Measurements from ENCODE around the gene NECAB2. TPM values are rescaled to one million over a fixed set of nuclear protein-coding genes. Genes with fewer than 3 reads are reported as not detected.

NECAB2 gene
- total and polyA plus RNA-seq, 8 donors: 0.46 to 11.2 (median 1.7) TPM; not detected in 3

- TF ChIP-seq POLR2AphosphoS5 (IDR thresholded peaks at IDR 0.05) (no peak), CTCF (IDR thresholded peaks at IDR 0.05) (no peak), POLR2A (IDR thresholded peaks at IDR 0.05) (no peak), EP300 (IDR thresholded peaks at IDR 0.05) (no peak)
- H3K36me3 ChIP-seq: peaks cover 38 to 69% (median 65%) of the 10 kb centered on the region in 4 donors
- H3K27me3 ChIP-seq: no peaks in the 10 kb centered on the region
- H3K4me1 ChIP-seq: peaks cover 5 to 29% (median 20%) of the 10 kb centered on the region in 4 donors
- no peaks in the 10 kb centered on the region for H3K9me3 ChIP-seq
- DNase-seq: no peak
- WGBS, 5 donors: 79 to 83% (median 81%) methylated on average over 20 to 21 of the region's 21 CpGs
- H3K4me3 ChIP-seq: no peak overlapping the region
- no peak overlapping the region for H3K27ac ChIP-seq
- intact Hi-C loops (cut with DNase I; ENCODE audit: low total_unique reads): no loop called here
These were observed 9.0 kb upstream of the NECAB2 start for GRCh38 chr16:83958846-83959565.

- 79 to 87% (median 84%) methylated on average over 12 of the region's 12 CpGs for WGBS, 5 donors
These were observed 8.2 kb upstream of the NECAB2 start for GRCh38 chr16:83959656-83960434.

GRCh38 chr16:83960521-83961249, 7.4 kb upstream of the NECAB2 start:
- WGBS, 5 donors: 90 to 95% (median 93%) methylated on average over 25 to 29 of the region's 29 CpGs
- Histone ChIP-seq H3K4me3 (no peak overlapping the region), H3K4me1 (peaks cover 0 to 12% (median 6%) of the 10 kb centered on the region in 4 donors), H3K27ac (no peak overlapping the region), H3K36me3 (peaks cover 44 to 85% (median 82%) of the 10 kb centered on the region in 4 donors), H3K27me3 (no peaks in the 10 kb centered on the region), H3K9me3 (no peaks in the 10 kb centered on the region)
- TF ChIP-seq POLR2A (IDR thresholded peaks at IDR 0.05) (no peak), EP300 (IDR thresholded peaks at IDR 0.05) (no peak), CTCF (IDR thresholded peaks at IDR 0.05) (no peak), POLR2AphosphoS5 (IDR thresholded peaks at IDR 0.05) (no peak)
- intact Hi-C loops (cut with DNase I; ENCODE audit: low total_unique reads): no loop called here
- DNase-seq: no peak

More at GRCh38 chr16:83959656-83960434, 8.2 kb upstream of the NECAB2 start:
- Histone ChIP-seq H3K4me3 (no peak overlapping the region), H3K36me3 (peaks cover 38 to 77% (median 73%) of the 10 kb centered on the region in 4 donors), H3K4me1 (peaks cover 0 to 21% (median 13%) of the 10 kb centered on the region in 4 donors), H3K27me3 (no peaks in the 10 kb centered on the region), H3K9me3 (no peaks in the 10 kb centered on the region), H3K27ac (no peak overlapping the region)
- no peak for DNase-seq
- TF ChIP-seq EP300 (IDR thresholded peaks at IDR 0.05): no peak
- no peak for TF ChIP-seq POLR2A (IDR thresholded peaks at IDR 0.05)
- TF ChIP-seq CTCF (IDR thresholded peaks at IDR 0.05): no peak
- no peak for TF ChIP-seq POLR2AphosphoS5 (IDR thresholded peaks at IDR 0.05)
- intact Hi-C loops (cut with DNase I; ENCODE audit: low total_unique reads): no loop called here

- DNase-seq: no peak
- peaks cover 0 to 5% (median 2%) of the 10 kb centered on the region in 4 donors for H3K4me1 ChIP-seq
- TF ChIP-seq EP300 (IDR thresholded peaks at IDR 0.05) (no peak), POLR2A (IDR thresholded peaks at IDR 0.05) (no peak), CTCF (IDR thresholded peaks at IDR 0.05) (no peak), POLR2AphosphoS5 (IDR thresholded peaks at IDR 0.05) (no peak)
- no peaks in the 10 kb centered on the region for H3K27me3 ChIP-seq
- H3K4me3 ChIP-seq: no peak overlapping the region
- intact Hi-C loops (cut with DNase I; ENCODE audit: low total_unique reads): no loop called here
- H3K9me3 ChIP-seq: no peaks in the 10 kb centered on the region
- 74 to 88% (median 77%) methylated on average over 5 of the region's 5 CpGs for WGBS, 5 donors
- H3K36me3 ChIP-seq: peaks cover 44 to 94% (median 89%) of the 10 kb centered on the region in 4 donors
- H3K27ac ChIP-seq: no peak overlapping the region
These were observed 6.5 kb upstream of the NECAB2 start for GRCh38 chr16:83961591-83961990.

Measured in stomach (tissue), 9 donors.